Heart left ventricle (tissue), 13 donors: Measurements from ENCODE around the gene LIN28B.

ENCODE experiments used
- CTCF ChIP-seq, 12 donors: fragments of 200-600 bp; sonication (generic) in 4 of 12; IDR thresholded peaks; one replicate each; pipeline versions ENCODE4 v1.5.0 to v1.8.0; 2018 to 2022; ENCODE audit warnings: antibody characterized with exemption in 12 of 12, mild to moderate bottlenecking in 5 of 12
- POLR2A ChIP-seq, 2 donors: fragments of 450-650 bp; IDR thresholded peaks; one replicate each; pipeline ENCODE4 v1.6.1; 2017; ENCODE audit warnings: antibody characterized with exemption in 2 of 2, mild to moderate bottlenecking in 2 of 2, moderate library complexity in 2 of 2
- donor health status: ischemic (EF 13 %, LVEDD 7.1; RV severe dilation, severe dysfunction).
- donor health status: DM: no; HTN: yes; CAD: no.
- donor health status: DM: no; HTN: no; CAD: no.
- donor health status: ischemic (EF 25% LVEDD 6.9; RV normal size, moderate dysfunction).
- donor health status: ischemic (EF 25% LVEDD 5.7; RV mildly dilated, moderate dysfunction).
- donor health status: ischemic (EF 35%, LVEDD 5.7; RV mildly dilated, moderate dysfunction).
- donor health status: nonischemic (EF 11% LVEDD 7.7; RV severe dilation, severe dysfunction).
- donor health status: DM: yes; HTN: yes; CAD: no.
- donor health status: PGD.
- donor health status: ischemic (EF 29% LVEDD 5.4; RV normal size, mild dysfunction).
- donor health status: nonischemic (EF 23%, LVEDD 6.1; RV moderate dilation, normal function).

- TF ChIP-seq CTCF (IDR thresholded peaks at IDR 0.05) (no peak), POLR2A (IDR thresholded peaks at IDR 0.05) (no peak)
Observed at GRCh38 chr6:105014448-105014847, 57.5 kb downstream of the LIN28B start.
